SIG-M5 (cell line): ENCODE results near the gene THY1.
A peak's percentile ranks its signal among the peaks of the same experiment; 100 is the strongest.

Experiments used
- DNase-seq: peaks from one replicate; lab custom pipeline; 2025; lab: John Stamatoyannopoulos, UW

The THY1 gene

GRCh38 chr11:119381181-119381988 is 41.6 kb downstream of the THY1 start, which contains the start of gene USP2:
Gene USP2 (minus strand): TSS chr11:119381690. CDS start chr11:119373480, 8,210 bp downstream.
- DNase-seq: peak; percentile 26

DNA sequence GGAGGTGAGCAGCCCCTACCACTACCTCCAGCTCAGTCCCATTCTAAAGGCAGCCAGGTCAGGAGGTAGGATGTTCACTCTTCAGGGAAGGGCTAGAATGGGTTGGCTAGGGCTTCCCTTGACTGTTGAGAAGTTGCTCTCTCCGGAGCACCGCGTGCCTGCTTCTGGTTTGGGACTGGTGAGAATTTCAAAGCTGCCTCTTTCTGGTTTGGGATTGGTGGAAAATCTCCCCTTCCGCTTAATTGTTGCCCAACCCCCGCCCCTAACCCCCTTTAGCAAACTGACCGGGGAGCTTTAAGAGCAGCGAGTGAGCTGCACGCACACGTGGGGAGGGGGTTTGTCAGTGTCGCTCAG is 42.2 kb downstream of the THY1 start:
- DNase-seq: no peak

- DNase-seq: no peak
Observed at GRCh38 chr11:119380160-119380826, 42.7 kb downstream of the THY1 start.

GRCh38 chr11:119378851-119379465 is 44.0 kb downstream of the THY1 start:
- DNase-seq: no peak

DNA sequence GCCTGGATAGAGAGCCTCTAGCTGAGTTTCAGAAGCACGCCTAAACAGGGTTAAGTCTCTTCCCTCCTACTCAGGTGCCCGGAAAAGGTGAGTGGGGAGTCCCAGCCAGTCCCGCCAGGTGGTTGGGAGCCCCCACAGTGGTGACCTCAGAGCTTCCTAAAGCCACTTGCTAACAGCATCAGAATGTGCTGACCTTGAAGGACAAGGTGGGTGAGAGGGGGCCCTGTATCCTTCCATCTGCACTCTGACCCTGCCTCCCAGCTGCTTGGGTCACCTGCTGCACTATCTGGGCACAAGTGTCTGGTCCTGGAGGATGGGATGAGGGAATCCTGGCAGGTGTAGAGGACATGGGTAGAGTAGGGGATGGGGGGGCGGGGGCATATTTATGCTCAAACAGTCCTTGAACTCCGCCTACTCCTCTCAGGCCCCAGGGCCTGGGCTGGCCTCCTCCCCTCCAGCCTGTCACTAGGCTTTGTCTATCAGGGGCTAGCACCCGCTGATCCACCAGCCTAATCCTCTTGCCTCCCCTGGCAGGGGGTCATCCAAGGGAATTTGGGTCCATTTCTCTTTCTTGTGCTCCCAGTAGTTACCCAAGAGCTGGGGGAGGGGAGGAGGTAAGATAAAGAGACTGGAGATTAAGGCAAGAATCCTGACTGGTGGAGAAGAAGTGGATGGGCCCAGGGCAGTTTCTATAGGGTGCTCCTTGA is 44.9 kb downstream of the THY1 start:
- no peak for DNase-seq

DNA sequence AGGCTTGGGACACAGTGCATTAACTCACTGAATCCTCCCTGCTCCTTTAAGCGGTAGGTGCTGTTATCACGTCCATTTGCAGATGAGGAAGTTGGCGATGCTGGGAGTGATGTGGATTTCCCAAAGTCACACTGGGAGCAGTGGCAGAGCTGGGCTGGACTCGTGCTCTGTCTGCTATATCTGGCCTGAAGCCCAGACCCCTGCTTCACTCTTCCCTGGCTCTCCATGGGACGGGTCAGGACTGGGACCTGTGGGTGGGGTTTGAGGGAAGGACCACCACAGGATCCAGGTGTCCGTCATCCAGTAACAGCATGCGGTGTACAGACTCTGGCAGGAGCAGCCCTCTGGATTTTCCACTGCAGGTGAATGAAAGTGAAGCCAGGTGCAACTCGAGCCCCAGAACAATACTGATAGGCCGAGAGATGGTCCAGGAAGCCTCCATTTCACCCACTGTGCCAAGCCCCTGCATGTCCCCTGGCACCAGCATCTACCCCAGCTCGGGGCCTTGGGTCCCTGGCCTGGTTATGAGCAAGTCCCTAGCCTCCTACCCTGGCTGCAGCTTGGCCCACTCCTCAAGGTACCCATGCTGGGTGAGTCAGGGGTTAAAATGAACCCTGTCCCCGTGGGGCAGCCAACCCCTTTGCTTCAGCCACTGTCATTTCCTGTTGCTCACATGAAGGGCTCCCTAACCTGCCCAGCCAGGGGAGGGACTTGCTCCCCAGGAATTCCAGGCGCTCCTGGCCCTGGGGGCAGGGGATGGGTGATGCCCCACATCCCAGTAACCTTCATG is 45.7 kb downstream of the THY1 start:
- DNase-seq: no peak

DNA sequence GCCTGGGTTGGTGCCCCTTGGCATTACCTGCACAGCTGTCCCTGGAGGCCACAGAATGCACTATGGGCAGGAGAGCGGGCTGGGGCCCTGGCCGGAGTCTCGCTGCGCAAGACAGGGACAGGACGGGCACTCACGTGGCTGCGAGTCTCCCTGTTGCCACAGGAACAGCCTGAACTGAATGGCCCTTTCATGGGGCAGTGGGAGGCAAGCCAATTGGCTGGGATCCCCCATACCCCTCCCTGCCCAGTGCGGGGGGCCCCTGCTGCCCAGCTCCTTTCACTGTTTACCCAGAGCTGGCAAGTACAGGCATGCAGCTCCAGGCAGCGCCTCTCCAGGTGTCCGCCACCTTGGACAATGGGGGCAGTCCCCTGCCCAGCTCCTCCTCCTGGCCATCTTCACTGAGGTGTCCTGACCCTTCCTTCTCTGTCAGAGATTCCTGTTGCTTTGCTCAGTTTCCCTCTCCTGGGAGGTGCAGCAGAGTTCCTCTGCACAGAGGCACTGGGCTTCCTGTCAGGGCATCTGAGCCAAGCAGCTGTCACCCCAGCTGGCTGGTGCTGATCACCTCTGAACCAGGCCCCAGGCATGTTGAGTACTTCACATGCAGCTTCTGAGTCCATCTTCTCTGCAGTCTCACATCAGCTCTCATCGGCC is 46.6 kb downstream of the THY1 start:
- no peak for DNase-seq

DNA sequence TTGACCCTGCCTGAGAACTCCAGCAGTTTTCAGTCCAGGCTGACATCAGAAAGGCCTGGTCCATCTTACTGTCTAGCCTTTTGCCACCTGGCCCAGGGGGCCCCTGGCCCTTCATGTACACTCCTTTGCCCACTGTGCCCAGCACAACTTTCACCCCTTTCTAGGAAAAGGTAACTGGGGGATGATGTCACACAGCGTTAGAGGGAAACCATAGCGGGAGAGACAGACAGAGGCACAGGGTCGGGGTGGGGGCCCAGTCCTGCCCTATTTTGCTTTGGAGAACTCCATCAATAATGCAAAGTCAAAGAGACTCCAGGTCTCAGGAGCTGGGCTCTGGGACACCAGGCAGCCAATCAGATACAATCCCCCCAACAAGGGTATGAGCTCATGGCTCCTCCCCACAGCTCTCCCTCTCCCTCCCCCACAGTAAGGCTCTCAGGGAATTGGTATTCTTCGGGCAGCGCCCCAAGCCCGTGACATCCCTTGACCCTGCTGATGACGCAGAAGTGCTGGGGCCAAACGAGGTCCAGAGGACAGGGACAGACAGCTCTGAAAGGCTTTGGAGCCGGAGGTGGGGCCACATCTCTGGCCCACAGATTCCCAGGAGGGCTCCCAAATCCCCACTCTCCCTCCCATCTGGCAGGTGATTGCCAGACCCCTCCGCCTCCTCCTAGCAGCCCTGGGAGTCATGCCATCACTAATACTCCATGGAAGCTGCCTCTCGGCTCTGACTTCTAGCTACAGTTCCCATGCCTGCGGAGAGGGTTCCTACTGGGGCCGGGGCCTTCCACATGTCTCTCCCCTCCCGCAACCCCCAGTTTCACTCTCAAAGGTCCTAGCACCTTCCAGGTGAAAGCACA is 47.4 kb downstream of the THY1 start:
- DNase-seq: no peak

DNA sequence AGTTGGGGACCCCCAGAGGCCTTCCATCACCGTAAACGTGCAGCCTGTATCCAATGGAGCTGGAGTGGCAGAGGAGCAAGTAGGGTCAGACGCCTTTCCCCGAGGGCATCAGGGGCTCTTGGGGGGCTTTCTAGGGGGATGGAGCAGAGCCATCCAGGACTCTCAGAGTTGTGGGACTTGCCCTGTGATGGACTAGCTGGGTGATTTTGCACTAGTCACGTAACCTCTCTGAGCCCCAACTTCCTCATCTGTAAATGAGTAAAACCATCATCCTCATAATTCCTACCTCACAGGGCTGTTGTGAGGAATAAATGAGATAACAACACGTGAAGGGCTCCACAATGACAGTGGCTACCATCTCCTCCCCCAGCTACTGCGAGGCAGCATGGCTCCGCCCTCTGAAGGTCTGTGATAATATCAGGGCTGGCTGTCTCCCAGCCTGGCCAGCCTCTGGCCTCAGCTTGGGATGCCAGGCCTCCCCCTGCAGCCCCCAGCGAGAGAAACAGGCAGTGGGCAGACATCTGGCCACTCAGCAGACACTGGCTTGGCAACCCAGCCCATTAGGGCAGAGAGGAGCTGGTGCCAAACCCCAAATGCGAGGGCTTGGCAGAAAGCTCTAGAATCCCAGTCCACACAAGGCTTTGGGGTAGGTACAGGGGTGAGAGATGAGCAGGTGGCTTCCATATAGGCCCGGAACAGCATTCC is 48.2 kb downstream of the THY1 start:
- no peak for DNase-seq

DNA sequence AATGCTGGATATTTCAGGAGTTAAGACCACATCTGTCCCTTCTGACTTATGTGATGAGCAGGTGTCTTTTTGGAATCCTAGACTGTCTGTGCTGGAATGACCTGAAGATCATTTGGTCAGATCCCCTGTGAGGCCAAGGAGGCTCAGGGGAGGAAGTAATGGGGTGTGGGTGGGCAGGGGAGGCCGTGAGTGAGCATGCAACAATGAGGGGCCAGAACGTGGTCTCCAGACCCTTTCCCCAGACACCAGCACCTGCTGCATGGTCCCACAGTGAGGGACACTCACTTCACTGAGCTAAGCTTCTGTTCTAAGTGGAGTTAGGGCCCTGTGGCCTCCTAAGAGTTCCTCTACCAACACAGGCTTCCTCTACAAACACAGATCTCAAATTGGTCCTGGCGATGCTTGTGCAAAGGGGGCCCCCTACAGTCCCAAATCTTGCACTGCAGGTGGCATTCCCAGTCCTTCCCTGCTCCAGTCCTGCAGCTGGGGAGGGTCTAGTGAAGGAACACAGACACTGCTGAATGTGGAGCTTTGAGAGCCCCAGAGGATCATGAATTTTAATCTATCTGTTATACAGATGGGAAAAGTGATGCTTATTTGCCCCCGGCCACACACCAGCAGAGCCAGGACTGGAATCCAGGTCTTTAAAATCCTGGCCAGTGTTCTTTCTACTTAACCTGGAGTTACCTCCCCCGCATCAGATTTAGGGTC is 48.9 kb downstream of the THY1 start:
- DNase-seq: no peak

DNA sequence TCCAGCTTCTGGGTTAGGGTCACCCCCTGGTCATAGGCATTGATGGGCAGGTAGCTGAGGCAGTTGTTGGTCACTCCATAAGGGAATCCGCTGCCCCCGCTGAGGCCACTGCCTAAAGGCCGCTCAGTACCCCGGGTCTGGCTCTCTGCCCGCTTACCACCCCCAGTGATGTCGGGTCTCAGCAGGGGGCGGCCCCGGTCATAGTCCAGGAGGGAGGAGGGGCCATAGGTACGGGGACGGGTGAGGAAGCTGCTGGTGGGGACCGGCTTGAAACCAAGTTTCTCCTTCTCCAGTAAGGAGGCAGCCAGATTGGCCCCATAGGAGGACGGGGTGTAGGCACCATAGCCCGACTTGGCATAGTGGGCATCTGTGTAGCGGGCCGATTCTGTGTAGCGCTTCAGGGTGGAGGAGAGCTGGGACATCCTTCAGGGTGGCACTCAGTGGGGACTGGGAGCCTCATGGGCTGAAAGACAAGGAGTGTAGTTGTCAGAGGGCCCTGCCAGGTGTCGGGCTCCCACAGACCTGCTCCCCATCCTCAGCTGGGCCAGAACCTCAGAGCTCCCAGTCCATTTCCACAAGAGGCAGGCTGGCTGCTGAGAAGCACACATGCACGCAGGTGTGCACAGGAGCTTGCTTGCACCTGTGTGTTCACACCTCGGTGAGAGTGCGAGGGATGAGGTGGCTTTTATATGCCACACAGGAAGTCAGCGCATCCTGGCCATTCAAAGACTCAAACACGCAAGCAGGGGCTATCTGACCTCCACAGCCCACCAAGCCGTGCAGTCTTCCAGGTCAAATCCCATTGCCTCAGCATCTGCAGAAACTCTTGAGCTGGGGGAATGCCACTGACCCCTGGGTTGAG is 49.7 kb downstream of the THY1 start:
- DNase-seq: no peak

- DNase-seq: no peak
Observed at GRCh38 chr11:119372260-119373058, 50.5 kb downstream of the THY1 start.

DNA sequence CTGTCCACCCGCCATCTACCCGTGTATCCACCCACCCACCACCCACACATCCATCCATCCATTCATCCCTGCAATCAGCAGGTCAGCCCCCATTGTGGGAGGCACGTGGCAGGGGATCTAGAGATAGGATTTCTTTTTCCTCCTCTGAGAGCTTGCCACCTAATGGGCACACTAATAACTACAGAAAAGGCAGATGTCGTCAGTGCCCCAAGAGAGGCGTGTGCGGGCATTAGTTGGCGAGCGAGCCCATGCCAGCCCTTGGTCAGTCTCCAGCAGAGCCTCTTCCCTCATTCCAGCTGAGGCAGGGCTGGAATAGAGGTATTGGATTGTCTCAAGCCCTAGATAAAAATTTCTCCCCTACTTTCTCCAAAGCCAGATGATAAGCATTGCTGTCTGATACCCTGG is 51.2 kb downstream of the THY1 start:
- DNase-seq: no peak

GRCh38 chr11:119371067-119371601 is 51.8 kb downstream of the THY1 start:
- no peak for DNase-seq

- no peak for DNase-seq
Observed at GRCh38 chr11:119370486-119371046, 52.4 kb downstream of the THY1 start.

DNA sequence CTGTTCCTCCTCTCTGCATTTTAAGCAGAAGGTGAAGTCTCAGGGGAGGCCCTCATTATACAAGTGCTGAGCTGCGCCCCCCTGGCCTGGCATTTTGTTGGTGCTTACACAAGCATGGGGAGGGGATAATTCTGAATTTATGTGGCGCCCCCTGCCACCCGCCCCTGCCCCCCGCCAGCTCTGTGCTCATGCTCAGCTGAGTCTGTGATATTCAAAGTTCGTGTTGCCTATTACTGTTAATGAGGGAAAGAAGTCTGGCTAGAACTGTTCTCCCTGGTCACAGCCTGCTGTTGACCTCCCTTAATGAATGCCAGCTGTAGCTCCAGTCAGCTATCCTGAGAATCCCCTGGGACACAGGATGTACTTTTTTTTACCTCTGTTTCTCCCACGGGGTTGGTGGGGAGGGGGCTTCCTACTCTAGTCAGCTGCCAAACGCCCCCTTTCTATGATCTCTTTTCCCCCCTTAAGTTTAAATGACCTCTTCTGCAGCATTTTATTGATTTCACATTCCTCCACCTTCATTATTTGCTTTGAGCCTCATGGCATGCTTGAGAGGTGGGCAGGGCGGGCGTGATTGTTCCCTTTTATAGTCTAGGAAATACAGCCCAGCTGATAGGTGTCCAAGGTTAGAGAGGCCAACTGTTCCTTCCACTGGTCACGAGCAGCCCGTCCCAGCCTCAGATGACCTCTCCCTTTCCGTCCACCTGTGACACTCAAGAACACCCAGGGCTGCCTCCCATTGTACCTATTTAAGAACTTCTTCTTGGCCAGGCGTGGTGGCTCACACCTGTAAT is 53.6 kb downstream of the THY1 start:
- DNase-seq: no peak
